NCI-H82 (cell line): ENCODE results near the gene PDE10A.

ENCODE experiments used
- DNase-seq: peaks from one replicate; lab custom pipeline; 2025; lab: John Stamatoyannopoulos, UW

The PDE10A gene

DNA sequence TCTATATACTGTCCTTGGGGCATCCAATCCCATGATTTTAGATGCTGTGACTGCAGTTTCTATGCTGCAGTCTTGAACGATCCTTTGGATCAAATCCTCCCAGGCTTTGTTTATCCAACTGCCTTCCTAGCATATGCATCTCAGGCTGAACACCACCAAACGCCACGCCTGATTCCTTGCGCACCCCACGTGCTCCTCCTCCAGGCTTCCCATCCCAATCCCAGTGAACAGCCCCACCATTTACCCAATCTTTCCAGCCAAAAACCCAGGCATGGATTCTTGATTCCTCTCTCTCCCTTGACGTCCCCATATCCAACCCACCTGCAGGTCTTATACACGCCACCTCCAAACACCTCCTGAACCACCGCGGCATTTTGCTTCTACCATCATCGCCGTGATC is 7.8 kb downstream of the PDE10A start:
- DNase-seq = no peak

DNA sequence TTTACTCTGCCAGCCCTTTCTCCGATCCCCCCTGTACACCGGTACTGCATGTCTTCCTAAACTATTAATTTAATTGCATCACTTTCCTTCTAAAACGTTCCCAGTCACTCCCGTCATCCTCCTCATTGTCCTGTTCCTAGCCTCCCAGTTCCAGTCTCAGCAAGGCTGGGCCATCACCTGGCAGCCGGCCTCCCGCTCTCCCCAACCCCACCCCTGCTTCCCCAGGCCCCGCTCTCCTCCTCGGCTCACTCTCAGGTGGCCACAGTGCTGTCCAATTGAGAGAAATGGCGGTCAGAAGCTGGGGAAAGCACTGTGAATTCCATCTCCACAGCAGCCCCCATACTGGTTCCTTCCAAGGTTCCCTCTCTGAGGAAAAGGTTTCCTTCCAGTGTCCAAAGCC is 8.9 kb downstream of the PDE10A start:
- DNase-seq = no peak

- no peak for DNase-seq
Observed at GRCh38 chr6:165653607-165654006, 9.4 kb downstream of the PDE10A start.

GRCh38 chr6:165653196-165653595 is 9.8 kb downstream of the PDE10A start:
- no peak for DNase-seq

GRCh38 chr6:165652766-165653165 is 10.3 kb downstream of the PDE10A start:
- DNase-seq = no peak

- no peak for DNase-seq
Observed at GRCh38 chr6:165649166-165650137, 13.6 kb downstream of the PDE10A start.

DNA sequence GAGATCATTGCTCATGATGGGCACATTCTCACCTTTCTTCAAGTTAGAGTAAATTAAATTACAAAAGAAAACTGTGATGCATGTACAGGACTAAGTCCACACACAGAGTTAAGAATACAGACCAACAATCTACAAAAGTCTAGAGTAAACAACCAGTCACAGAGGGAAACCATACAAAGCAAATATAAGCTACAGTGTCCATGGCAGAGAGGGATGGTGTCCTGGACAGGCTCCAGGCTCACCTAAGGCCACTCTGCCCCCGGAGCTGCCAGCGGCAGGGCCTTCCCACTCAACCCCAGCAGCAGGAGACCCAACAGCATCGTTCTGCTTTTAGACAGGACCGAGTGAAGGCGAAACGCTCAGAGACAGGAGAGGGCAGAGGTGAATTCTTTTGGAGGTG is 16.0 kb downstream of the PDE10A start:
- no peak for DNase-seq

DNA sequence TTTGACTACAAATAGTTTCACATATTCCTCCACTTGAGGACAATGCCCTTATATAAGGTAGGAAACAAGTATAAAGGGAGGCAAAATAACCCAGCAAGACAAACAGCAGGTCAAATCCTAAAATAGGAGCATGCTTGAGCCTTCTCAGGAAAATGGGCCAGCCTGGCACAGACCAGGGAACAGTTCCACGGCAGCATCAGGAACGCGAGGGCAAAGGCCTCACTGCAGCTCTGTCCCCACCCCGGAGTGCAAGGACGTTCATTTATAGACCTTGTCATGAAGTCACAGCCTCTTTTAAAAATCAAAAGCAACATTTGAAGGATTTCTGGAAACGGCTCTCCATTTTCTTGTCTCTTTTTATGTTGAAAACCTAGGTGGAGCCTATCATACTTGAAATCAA is 17.1 kb downstream of the PDE10A start:
- no peak for DNase-seq

DNA sequence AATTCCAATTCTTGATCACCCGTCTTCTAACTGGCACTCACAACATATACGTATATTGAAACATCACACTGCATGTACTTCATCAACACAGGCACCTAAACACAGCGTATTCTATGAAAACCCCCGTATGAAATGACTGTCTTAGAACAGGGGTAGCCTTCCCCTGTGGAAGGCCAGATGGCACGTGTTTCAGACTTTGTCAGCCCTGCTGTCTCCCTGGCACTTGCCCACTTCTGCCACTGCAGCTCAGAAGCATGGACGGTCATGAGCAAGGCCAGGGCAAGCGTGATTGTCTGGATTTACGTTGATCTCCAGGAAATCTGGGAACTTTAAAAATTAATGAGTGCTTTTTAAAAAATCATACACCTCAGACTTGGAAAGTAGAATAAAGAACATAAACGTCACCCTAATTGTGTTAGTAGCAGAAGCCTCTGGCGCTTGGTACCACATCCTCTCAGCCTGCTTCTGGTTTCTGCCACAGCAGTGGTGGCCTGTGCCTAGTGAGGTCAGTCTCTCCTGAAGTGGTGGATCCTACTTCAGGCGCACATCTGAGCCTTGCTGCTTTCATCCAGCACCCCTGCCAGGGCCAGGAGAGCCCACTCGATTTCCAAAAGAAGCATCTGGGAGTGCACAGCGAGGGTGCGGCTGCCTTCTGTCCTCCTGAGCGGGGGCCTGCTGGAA is 18.3 kb downstream of the PDE10A start:
- DNase-seq = no peak

- DNase-seq = no peak
Observed at GRCh38 chr6:165643015-165643414, 20.0 kb downstream of the PDE10A start.

- no peak for DNase-seq
Observed at GRCh38 chr6:165641672-165642156, 21.3 kb downstream of the PDE10A start.

DNA sequence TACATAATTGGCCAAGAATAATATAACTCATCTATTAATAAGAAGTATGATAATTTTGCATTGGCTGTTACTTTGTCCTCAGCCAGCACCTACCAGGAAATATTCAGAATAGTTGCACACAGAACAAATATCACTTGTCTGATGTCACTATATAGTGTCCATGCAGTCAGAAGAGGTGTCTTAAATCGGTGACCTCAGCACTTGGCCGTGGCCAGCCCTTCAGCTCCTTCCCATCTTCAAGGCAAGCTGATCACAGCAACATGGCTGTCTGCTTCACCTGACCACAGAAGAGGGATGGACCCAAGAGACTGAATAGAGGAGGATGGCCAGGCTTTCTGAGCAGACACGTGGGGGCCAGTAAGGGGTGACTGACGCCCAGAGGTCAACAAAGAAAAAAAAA is 22.2 kb downstream of the PDE10A start:
- DNase-seq = no peak

DNA sequence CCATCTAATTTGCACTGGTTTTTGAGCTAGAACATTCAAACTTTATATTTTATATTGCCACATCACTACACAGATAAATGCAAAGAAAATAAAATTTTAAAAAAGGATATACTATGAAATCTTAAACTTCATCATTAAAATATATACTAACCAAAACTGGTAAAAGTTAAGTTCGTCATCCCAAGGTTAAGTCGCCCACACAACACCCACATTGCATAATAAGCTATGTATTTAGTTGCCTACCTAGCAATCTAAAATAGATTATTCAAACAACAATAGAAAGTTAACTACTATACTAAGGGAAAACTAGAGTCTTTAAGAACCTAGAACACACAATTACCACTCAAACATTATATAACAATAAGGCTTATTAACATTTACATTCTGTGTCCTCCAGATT is 24.5 kb downstream of the PDE10A start:
- no peak for DNase-seq

GRCh38 chr6:165637586-165637985 is 25.5 kb downstream of the PDE10A start:
- DNase-seq = no peak

GRCh38 chr6:165636402-165637048 is 26.5 kb downstream of the PDE10A start:
- DNase-seq = no peak

DNA sequence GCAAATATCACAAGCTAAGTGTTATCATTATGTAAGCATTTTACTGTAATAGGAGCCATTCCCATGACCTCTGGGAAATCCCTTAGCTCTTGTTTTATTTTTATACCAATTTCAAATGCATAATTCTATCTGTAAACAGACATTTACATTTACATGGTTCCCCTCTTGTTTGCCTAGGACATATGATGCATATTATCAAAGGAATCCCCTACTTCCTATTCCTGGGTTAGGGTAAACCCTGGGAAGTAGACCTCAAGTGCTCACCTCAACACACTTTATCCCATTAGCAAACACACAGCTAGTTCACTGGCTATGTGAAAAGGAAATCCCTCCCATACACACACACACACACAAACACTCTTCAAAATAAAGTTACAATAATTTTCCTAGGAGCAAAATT is 27.1 kb downstream of the PDE10A start:
- no peak for DNase-seq

GRCh38 chr6:165634101-165634880 is 28.8 kb downstream of the PDE10A start:
- no peak for DNase-seq

DNA sequence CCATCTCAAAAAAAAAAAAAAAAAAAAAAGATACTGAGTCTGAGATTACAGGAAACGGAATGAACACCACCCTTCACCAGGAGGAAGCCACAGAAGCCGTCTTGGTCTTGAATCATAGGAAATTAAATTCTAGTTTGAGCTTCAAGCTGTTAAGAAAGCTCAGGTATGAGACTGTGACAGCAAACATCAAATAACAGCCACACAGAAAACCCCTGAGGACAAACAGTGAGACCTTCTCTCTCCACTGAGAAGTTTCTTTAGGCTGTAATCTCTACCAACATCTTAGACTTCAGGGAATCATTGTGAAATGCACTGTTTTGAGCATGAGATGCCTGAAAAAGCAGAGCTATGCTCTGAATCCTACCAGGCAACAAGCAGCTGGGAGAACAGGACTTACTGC is 30.8 kb downstream of the PDE10A start:
- DNase-seq = no peak

- no peak for DNase-seq
Observed at GRCh38 chr6:165630544-165630953, 32.5 kb downstream of the PDE10A start.

- DNase-seq = no peak
Observed at GRCh38 chr6:165628955-165629354, 34.1 kb downstream of the PDE10A start.

DNA sequence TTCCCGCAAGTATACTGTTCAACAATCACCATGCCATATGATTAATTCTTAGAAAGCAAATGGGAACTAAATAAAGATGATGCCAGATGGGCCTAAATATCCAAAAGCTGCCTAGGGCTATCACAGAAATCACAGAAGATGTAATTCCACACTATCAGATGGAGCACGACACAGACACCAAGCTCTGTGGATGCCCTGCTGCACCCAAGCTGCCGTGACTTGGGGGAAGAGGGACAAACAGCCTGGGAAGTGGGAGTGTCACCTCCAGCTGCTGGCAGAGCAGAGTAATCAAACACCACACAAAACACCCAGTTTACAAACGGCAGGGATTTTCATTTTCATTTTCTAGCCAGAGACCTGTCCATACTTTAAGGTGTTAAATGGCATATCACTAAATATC is 35.7 kb downstream of the PDE10A start:
- DNase-seq = no peak

- DNase-seq = no peak
Observed at GRCh38 chr6:165626711-165627110, 36.3 kb downstream of the PDE10A start.
